K562 (cell line): ENCODE measurements around the gene GPR21. TPM values are rescaled to one million over a fixed set of nuclear protein-coding genes. Genes with fewer than 3 reads are reported as not detected.

ENCODE experiments used
- ARID1B ChIP-seq: fragments of 450-650 bp; IDR thresholded peaks from 2 replicates; pipeline ENCODE4 v1.6.1; 2016; ENCODE audit warnings: antibody characterized with exemption, mild to moderate bottlenecking, inconsistent platforms
- CBX1 ChIP-seq: sonication (generic); IDR thresholded peaks from 2 replicates; pipeline ENCODE4 v1.6.1; 2016; ENCODE audit warnings: antibody characterized with exemption, low read depth, mild to moderate bottlenecking
- GATA2 ChIP-seq: sonication (generic); formaldehyde crosslinking; IDR thresholded peaks from 2 replicates; pipeline ENCODE4 v1.4.0; 2020; ENCODE audit warnings: mild to moderate bottlenecking, missing genetic modification reagents
- L3MBTL2 ChIP-seq: fragments of 450-650 bp; IDR thresholded peaks from 2 replicates; pipeline ENCODE4 v1.6.1; 2016; ENCODE audit warnings: mild to moderate bottlenecking, moderate library complexity
- MYC ChIP-seq, 2 experiments: fragments of 250-450 bp in 1 of 2; sonication (Bioruptor Pico) in 1 of 2; IDR thresholded peaks; 2 replicates each; pipeline versions ENCODE4 v1.5.1 to v1.6.1; 2012 to 2021; ENCODE audit warnings: low read depth in 2 of 2, borderline replicate concordance in 1 of 2, improper control_type of control experiment in 1 of 2, low read length in 1 of 2, mild to moderate bottlenecking in 1 of 2, moderate library complexity in 1 of 2
- MYNN ChIP-seq, 2 experiments: sonication (generic); formaldehyde crosslinking in 1 of 2; IDR thresholded peaks; 2 replicates each; pipeline versions ENCODE4 v1.5.0 to v1.6.1; 2016 to 2020; ENCODE audit warnings: antibody characterized with exemption in 1 of 2, missing genetic modification reagents in 1 of 2
- PCBP2 ChIP-seq: fragments of 200-400 bp; formaldehyde crosslinking; IDR thresholded peaks from 2 replicates; pipeline ENCODE4 v1.6.1; 2018; ENCODE audit warnings: low read length, low read depth, mild to moderate bottlenecking, moderate library complexity; ENCODE audit not compliant: poor library complexity, severe bottlenecking
- RCOR1 ChIP-seq, 2 experiments: IDR thresholded peaks; 2 replicates each; pipeline ENCODE4 v1.6.1; 2012; ENCODE audit warnings: low read depth in 2 of 2, low read length in 2 of 2, borderline replicate concordance in 1 of 2, improper control_type of control experiment in 1 of 2
- SMARCA4 ChIP-seq: fragments of 450-650 bp; IDR thresholded peaks from 2 replicates; pipeline ENCODE4 v1.6.1; 2016
- SNRNP70 ChIP-seq: fragments of 200-400 bp; formaldehyde crosslinking; optimal IDR thresholded peaks from 2 replicates; pipeline ENCODE3; 2017; ENCODE audit warnings: low read depth, low read length
- TCF7 ChIP-seq: sonication (generic); IDR thresholded peaks from 2 replicates; pipeline ENCODE4 v1.6.1; 2016; ENCODE audit warnings: antibody characterized with exemption, borderline replicate concordance
- ZFP1 ChIP-seq: fragments of 450-650 bp; formaldehyde crosslinking; IDR thresholded peaks from 2 replicates; pipeline ENCODE4 v1.4.0; 2020; ENCODE audit warnings: mild to moderate bottlenecking, mixed read lengths
- ZNF134 ChIP-seq: fragments of 250-450 bp; sonication (Bioruptor Pico); conservative IDR thresholded peaks from 2 replicates; pipeline ENCODE4 v1.4.0; 2020
- ZNF766 ChIP-seq: fragments of 200-800 bp; sonication (Bioruptor generic); conservative IDR thresholded peaks from 2 replicates; pipeline ENCODE4 v1.6.1; 2016; ENCODE audit warnings: missing genetic modification characterization, missing compliant biosample characterization
- polyA plus RNA-seq, 8 experiments: library from polyadenylated mRNA; depleted of rRNA in 4 of 8; stranded (reverse) in 5 of 8; unstranded in 3 of 8; fragments of >200 nt; fragmentation: Nextera tagmentation in 2 of 8; fragmentation: Illumina TruSeq in 1 of 8; extraction: Ambion mirVana in 2 of 8; extraction: Trizol in 1 of 8; gene quantifications; 2 replicates each; pipeline versions ENCODE4 v1.2.1 to v1.2.3, GENCODE V29; 2011 to 2014; ENCODE audit warnings: inconsistent platforms in 1 of 8, missing spikeins in 1 of 8
- total RNA-seq, 7 experiments: library from RNA; depleted of rRNA in 6 of 7; stranded (reverse); fragments of >200 nt in 6 of 7; fragmentation: Illumina TruSeq in 2 of 7; extraction: Trizol in 2 of 7; gene quantifications; 2 replicates each; pipeline versions ENCODE4 v1.2.1 to v1.2.3, GENCODE V29; 2011 to 2021; ENCODE audit warnings: low replicate concordance in 1 of 7
- TF ChIP-seq, protein P1 (sequence below), 3 experiments: fragments of 200-800 bp in 1 of 3; fragments of 250-450 bp in 1 of 3; fragments of 450-650 bp in 1 of 3; sonication (Bioruptor Pico) in 1 of 3; sonication (Bioruptor generic) in 1 of 3; formaldehyde crosslinking in 1 of 3; IDR thresholded peaks; 2 replicates each; pipeline versions ENCODE4 v1.6.1 to v1.8.0; 2016 to 2022; ENCODE audit warnings: mild to moderate bottlenecking in 2 of 3, missing genetic modification characterization in 2 of 3, missing compliant biosample characterization in 1 of 3, moderate library complexity in 1 of 3
- TF ChIP-seq, protein P2 (sequence below): fragments of 250-450 bp; sonication (Bioruptor Pico); IDR thresholded peaks from 2 replicates; pipeline ENCODE4 v1.6.1; 2021; ENCODE audit warnings: mild to moderate bottlenecking
- TF ChIP-seq, protein P3 (sequence below): fragments of 250-450 bp; sonication (Bioruptor Pico); IDR thresholded peaks from 2 replicates; pipeline ENCODE4 v1.5.1; 2021; ENCODE audit warnings: mild to moderate bottlenecking
- TF ChIP-seq, protein P4 (sequence below), 2 experiments: fragments of 450-650 bp in 1 of 2; IDR thresholded peaks; 2 replicates each; pipeline ENCODE4 v1.6.1; 2011 to 2017; ENCODE audit warnings: low read depth in 2 of 2, antibody characterized with exemption in 1 of 2, borderline replicate concordance in 1 of 2, low read length in 1 of 2, mild to moderate bottlenecking in 1 of 2, mixed read lengths in 1 of 2; ENCODE audit not compliant: control insufficient read depth in 1 of 2

GPR21 gene
- total and polyA plus RNA-seq, 9 of the 15 experiments (the other 6 are each of a cell fraction or from before 2014, with no cell fraction given): 0.16 to 0.83 (median 0.36) TPM; not detected in 6

DNA sequence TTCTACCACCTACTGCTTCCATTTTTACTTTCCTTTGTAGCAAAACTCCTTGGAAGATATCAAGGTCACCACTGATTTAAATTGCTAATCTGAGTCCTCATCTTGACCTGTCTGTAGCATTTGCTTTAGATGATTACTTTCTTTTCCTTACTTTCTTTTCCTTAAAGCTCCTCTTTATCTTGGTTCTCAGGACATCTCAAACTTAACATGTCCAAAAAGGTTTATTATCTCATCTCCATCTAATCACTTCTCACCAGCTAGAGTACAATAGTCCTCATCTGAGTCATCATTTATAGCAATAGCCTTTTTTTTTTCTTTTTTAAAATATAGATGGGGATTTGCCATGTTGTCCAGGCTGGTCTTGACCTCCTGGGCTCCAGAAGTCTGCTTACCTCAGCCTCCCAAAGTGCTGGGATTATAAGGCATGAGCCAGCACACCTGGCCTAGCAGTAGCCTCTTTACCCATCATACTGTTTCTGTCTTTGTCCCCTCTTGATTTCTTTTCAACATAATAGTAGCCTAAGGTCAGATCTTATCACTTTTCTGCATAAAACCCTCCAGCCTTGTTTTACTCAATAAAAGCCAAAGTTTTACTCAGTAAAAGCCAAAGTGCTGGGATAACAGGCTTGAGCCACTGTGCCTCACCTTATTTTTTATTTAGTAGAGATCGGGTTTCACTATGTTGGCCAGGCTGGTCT lies 32.9 kb upstream of the GPR21 start (continued):
- TF ChIP-seq RCOR1 (IDR thresholded peaks at IDR 0.05; ENCODE audit: borderline replicate concordance in 1 of 2, low read depth in 2 of 2, low read length in 2 of 2) (peak in 1 of 2 experiments; percentile 64; a peak in 1 of 4 replicates), L3MBTL2 (no peak), ARID1B (peak; percentile 85), MYC (IDR thresholded peaks at IDR 0.05; ENCODE audit: low read depth, low read length) (no peak), MYC (CRISPR knock-in tag; IDR thresholded peaks at IDR 0.05; ENCODE audit: borderline replicate concordance, low read depth) (no peak), GATA2 (CRISPR knock-in tag) (no peak; the same call in 1 of the 2 replicates), PCBP2 (no peak), ZNF766 (CRISPR knock-in tag) (no peak), SNRNP70 (no peak), ZFP1 (CRISPR knock-in tag) (no peak), MYNN (IDR thresholded peaks at IDR 0.05) (peak; percentile 79; the same call in 1 of the 2 replicates), MYNN (CRISPR knock-in tag; IDR thresholded peaks at IDR 0.05) (no peak), TCF7 (no peak), ZNF134 (CRISPR knock-in tag) (no peak), CBX1 (no peak), SMARCA4 (peak; percentile 80)
- TF ChIP-seq, protein P1, sequence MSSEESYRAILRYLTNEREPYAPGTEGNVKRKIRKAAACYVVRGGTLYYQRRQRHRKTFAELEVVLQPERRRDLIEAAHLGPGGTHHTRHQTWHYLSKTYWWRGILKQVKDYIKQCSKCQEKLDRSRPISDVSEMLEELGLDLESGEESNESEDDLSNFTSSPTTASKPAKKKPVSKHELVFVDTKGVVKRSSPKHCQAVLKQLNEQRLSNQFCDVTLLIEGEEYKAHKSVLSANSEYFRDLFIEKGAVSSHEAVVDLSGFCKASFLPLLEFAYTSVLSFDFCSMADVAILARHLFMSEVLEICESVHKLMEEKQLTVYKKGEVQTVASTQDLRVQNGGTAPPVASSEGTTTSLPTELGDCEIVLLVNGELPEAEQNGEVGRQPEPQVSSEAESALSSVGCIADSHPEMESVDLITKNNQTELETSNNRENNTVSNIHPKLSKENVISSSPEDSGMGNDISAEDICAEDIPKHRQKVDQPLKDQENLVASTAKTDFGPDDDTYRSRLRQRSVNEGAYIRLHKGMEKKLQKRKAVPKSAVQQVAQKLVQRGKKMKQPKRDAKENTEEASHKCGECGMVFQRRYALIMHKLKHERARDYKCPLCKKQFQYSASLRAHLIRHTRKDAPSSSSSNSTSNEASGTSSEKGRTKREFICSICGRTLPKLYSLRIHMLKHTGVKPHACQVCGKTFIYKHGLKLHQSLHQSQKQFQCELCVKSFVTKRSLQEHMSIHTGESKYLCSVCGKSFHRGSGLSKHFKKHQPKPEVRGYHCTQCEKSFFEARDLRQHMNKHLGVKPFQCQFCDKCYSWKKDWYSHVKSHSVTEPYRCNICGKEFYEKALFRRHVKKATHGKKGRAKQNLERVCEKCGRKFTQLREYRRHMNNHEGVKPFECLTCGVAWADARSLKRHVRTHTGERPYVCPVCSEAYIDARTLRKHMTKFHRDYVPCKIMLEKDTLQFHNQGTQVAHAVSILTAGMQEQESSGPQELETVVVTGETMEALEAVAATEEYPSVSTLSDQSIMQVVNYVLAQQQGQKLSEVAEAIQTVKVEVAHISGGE (CRISPR knock-in tag; IDR thresholded peaks at IDR 0.05): no peak
- TF ChIP-seq, protein P2, sequence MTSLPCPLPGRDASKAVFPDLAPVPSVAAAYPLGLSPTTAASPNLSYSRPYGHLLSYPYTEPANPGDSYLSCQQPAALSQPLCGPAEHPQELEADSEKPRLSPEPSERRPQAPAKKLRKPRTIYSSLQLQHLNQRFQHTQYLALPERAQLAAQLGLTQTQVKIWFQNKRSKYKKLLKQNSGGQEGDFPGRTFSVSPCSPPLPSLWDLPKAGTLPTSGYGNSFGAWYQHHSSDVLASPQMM (CRISPR knock-in tag): no peak
- TF ChIP-seq, protein P3, sequence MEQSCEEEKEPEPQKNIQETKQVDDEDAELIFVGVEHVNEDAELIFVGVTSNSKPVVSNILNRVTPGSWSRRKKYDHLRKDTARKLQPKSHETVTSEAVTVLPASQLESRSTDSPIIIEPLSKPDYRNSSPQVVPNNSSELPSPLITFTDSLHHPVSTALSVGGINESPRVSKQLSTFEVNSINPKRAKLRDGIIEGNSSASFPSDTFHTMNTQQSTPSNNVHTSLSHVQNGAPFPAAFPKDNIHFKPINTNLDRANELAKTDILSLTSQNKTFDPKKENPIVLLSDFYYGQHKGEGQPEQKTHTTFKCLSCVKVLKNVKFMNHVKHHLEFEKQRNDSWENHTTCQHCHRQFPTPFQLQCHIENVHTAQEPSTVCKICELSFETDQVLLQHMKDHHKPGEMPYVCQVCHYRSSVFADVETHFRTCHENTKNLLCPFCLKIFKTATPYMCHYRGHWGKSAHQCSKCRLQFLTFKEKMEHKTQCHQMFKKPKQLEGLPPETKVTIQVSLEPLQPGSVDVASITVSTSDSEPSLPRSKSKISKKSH: no peak
- TF ChIP-seq, protein P4, sequence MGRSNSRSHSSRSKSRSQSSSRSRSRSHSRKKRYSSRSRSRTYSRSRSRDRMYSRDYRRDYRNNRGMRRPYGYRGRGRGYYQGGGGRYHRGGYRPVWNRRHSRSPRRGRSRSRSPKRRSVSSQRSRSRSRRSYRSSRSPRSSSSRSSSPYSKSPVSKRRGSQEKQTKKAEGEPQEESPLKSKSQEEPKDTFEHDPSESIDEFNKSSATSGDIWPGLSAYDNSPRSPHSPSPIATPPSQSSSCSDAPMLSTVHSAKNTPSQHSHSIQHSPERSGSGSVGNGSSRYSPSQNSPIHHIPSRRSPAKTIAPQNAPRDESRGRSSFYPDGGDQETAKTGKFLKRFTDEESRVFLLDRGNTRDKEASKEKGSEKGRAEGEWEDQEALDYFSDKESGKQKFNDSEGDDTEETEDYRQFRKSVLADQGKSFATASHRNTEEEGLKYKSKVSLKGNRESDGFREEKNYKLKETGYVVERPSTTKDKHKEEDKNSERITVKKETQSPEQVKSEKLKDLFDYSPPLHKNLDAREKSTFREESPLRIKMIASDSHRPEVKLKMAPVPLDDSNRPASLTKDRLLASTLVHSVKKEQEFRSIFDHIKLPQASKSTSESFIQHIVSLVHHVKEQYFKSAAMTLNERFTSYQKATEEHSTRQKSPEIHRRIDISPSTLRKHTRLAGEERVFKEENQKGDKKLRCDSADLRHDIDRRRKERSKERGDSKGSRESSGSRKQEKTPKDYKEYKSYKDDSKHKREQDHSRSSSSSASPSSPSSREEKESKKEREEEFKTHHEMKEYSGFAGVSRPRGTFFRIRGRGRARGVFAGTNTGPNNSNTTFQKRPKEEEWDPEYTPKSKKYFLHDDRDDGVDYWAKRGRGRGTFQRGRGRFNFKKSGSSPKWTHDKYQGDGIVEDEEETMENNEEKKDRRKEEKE (IDR thresholded peaks at IDR 0.05; ENCODE audit: borderline replicate concordance in 1 of 2, control insufficient read depth in 1 of 2, low read depth in 2 of 2, low read length in 1 of 2): no peak
